Parathyroid adenoma (tissue), 2 donors: ENCODE measurements around the gene ASTL.

Experiments used
- H2AFZ ChIP-seq: fragments of 300-600 bp; sonication (generic); one replicate; pipeline ENCODE4 v1.7.0; 2017; ENCODE audit warnings: antibody characterized with exemption, mild to moderate bottlenecking
- H3K27ac ChIP-seq: fragments of 300-600 bp; sonication (generic); one replicate; pipeline ENCODE4 v1.7.0; 2017
- H3K27me3 ChIP-seq: fragments of 300-600 bp; sonication (generic); one replicate; pipeline ENCODE4 v1.7.0; 2017; ENCODE audit warnings: low read length; ENCODE audit not compliant: control insufficient read depth, insufficient read depth
- H3K36me3 ChIP-seq: fragments of 300-600 bp; sonication (generic); one replicate; pipeline ENCODE4 v1.7.0; 2017; ENCODE audit warnings: low read length; ENCODE audit not compliant: control insufficient read depth, insufficient read depth
- H3K4me1 ChIP-seq: fragments of 300-600 bp; sonication (generic); one replicate; pipeline ENCODE4 v1.7.0; 2017; ENCODE audit warnings: control low read depth
- H3K4me2 ChIP-seq: fragments of 300-600 bp; sonication (generic); one replicate; pipeline ENCODE4 v1.7.0; 2017; ENCODE audit warnings: low read length
- H3K4me3 ChIP-seq: fragments of 300-600 bp; sonication (generic); one replicate; pipeline ENCODE4 v1.7.0; 2017; ENCODE audit warnings: low read depth, low read length
- H3K79me2 ChIP-seq: fragments of 300-600 bp; sonication (generic); one replicate; pipeline ENCODE4 v1.7.0; 2017; ENCODE audit warnings: control low read depth
- H3K9ac ChIP-seq: fragments of 300-600 bp; sonication (generic); one replicate; pipeline ENCODE4 v1.7.0; 2017; ENCODE audit warnings: mild to moderate bottlenecking
- H3K9me3 ChIP-seq: fragments of 300-600 bp; sonication (generic); one replicate; pipeline ENCODE4 v1.7.0; 2017; ENCODE audit warnings: low read length; ENCODE audit not compliant: control insufficient read depth
- CTCF ChIP-seq: fragments of 300-600 bp; sonication (generic); IDR thresholded peaks from one replicate; pipeline ENCODE4 v1.7.0; 2017; ENCODE audit warnings: antibody characterized with exemption, mild to moderate bottlenecking
- donor health status: primary hyperparathyroidism.

The ASTL gene

GRCh38 chr2:96109931-96110511 lies 28.3 kb downstream of the ASTL start:
- TF ChIP-seq CTCF, result no peak
- Histone ChIP-seq H3K9ac (no peak overlapping the region), H3K4me1 (no peaks in the 10 kb centered on the region)

GRCh38 chr2:96109361-96109680 lies 29.0 kb downstream of the ASTL start:
- no peaks in the 10 kb centered on the region for H3K9me3 ChIP-seq
- H2AFZ ChIP-seq, result no peak overlapping the region
- no peaks in the 10 kb centered on the region for H3K4me1 ChIP-seq
- no peaks in the 10 kb centered on the region for H3K27me3 ChIP-seq
- no peaks in the 10 kb centered on the region for H3K79me2 ChIP-seq
- TF ChIP-seq CTCF, result no peak
- no peaks in the 10 kb centered on the region for H3K36me3 ChIP-seq
- H3K27ac ChIP-seq, result peak overlapping the region; percentile 47
- no peak overlapping the region for H3K9ac ChIP-seq
- no peak overlapping the region for H3K4me3 ChIP-seq
- no peak overlapping the region for H3K4me2 ChIP-seq

More at GRCh38 chr2:96109931-96110511, 28.3 kb downstream of the ASTL start:
- Histone ChIP-seq H3K27me3 (no peaks in the 10 kb centered on the region), H3K36me3 (no peaks in the 10 kb centered on the region), H3K4me3 (no peak overlapping the region), H3K79me2 (no peaks in the 10 kb centered on the region), H3K27ac (no peak overlapping the region), H3K4me2 (no peak overlapping the region), H3K9me3 (no peaks in the 10 kb centered on the region), H2AFZ (no peak overlapping the region)

GRCh38 chr2:96108541-96109360 lies 29.6 kb downstream of the ASTL start:
- Histone ChIP-seq H3K4me3 (no peak overlapping the region), H3K4me2 (no peak overlapping the region), H3K9me3 (no peaks in the 10 kb centered on the region), H3K27me3 (no peaks in the 10 kb centered on the region), H2AFZ (no peak overlapping the region), H3K9ac (no peak overlapping the region), H3K79me2 (no peaks in the 10 kb centered on the region), H3K27ac (peak overlapping the region; percentile 47), H3K36me3 (no peaks in the 10 kb centered on the region), H3K4me1 (no peaks in the 10 kb centered on the region)
- no peak for TF ChIP-seq CTCF

- no peak overlapping the region for H3K4me2 ChIP-seq
- no peaks in the 10 kb centered on the region for H3K4me1 ChIP-seq
- no peaks in the 10 kb centered on the region for H3K27me3 ChIP-seq
- no peak overlapping the region for H3K27ac ChIP-seq
- no peak overlapping the region for H3K9ac ChIP-seq
- no peak overlapping the region for H3K4me3 ChIP-seq
- no peaks in the 10 kb centered on the region for H3K79me2 ChIP-seq
- no peak for TF ChIP-seq CTCF
- no peak overlapping the region for H2AFZ ChIP-seq
- no peaks in the 10 kb centered on the region for H3K9me3 ChIP-seq
- H3K36me3 ChIP-seq, result no peaks in the 10 kb centered on the region
Measured at GRCh38 chr2:96108151-96108540, 30.2 kb downstream of the ASTL start.

- Histone ChIP-seq H3K4me2 (no peak overlapping the region), H3K4me3 (no peak overlapping the region), H3K9me3 (no peaks in the 10 kb centered on the region), H2AFZ (no peak overlapping the region), H3K27me3 (no peaks in the 10 kb centered on the region), H3K79me2 (no peaks in the 10 kb centered on the region), H3K9ac (no peak overlapping the region), H3K27ac (no peak overlapping the region), H3K4me1 (no peaks in the 10 kb centered on the region), H3K36me3 (no peaks in the 10 kb centered on the region)
- no peak for TF ChIP-seq CTCF
Measured at GRCh38 chr2:96107708-96108065, 30.6 kb downstream of the ASTL start.
